Measurements from ENCODE around the gene SPEG.

The SPEG gene

DNA sequence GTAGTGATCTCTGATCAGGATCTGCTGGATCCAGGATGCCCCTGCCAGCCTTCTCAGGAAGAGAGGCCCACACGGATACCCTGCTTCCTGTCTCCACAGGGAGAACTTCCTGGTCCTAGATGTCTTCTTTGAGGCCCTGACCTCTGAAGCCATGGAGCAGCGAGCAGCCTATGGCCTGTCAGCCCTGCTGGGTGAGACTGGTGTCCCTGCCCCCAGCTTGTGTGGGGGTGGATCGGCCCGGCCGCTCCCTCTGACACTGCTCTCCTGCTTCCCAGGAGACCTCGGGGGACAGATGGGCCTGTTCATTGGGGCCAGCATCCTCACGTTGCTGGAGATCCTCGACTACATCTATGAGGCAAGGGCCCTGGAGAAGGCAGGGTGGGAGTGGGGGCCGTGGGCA is 102.3 kb downstream of the SPEG start:
- TF ChIP-seq GATA2 (IDR thresholded peaks at IDR 0.05; ENCODE audit: low read depth, low read length) (no peak), GATA3 (IDR thresholded peaks at IDR 0.05; ENCODE audit: low read depth, low read length) (no peak)

DNA sequence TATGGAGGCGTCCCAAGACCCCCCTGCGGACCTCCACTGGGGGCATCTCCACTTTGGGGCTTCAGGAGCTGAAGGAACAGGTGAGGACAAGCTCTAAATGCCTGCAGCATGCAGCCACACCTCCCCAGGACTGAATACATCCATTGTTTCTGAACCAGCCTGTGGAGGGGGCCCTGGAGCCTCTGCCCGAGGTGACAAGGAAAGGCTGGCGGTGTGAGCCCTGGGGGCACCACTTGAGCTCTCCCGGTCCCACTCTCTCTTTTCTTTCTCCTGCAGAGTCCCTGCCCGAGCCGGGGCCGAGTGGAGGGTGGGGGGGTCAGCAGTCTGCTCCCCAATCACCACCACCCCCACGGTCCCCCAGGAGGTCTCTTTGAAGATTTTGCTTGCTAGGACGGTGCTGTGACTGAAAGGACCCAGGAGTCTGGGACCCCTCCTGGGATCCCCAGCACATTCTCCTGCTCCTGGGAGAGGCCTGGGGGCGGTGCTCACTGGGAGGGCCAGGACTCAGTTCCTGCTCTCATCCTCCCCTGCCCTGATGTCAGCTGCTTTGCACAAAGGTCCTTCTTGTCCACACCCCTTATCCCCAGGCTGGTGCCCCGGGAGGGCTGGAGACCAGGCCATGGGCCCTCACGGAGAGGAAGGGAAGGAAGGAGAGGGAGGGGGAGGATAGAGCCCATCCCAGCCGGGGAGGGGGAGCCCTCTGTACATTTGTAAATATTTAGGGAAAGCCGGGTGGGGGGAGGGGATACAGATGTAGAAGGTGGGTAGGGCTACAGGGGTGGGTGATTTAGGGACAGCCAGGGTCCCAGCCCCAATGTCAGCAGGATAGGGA is 103.2 kb downstream of the SPEG start:
- TF ChIP-seq GATA3 (IDR thresholded peaks at IDR 0.05; ENCODE audit: low read depth, low read length) = no peak
- TF ChIP-seq GATA2 (IDR thresholded peaks at IDR 0.05; ENCODE audit: low read depth, low read length) = no peak

DNA sequence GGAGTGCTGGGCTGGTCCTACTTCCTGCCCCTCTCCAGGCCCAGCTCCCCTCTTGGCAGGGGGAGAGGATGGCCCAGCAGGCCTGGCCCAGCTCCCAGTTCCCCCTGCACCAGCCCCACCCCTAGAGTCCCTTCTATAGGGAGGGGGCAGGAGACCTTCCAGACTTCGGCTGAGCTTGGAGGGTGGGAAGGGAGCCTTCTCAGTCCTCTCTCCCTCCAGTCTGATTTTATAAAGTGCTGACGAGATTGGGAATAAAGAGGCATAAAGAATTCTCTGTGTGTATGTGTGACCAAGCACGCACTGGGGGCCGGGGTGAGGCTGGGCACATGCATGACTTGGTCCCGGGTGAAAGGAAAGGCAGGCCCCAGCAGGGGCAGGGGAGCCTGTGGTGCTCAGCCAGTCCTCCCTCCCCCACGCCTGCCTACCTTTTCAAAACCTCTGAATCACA is 103.9 kb downstream of the SPEG start:
- TF ChIP-seq GATA2 (IDR thresholded peaks at IDR 0.05; ENCODE audit: low read depth, low read length) = no peak
- TF ChIP-seq GATA3 (IDR thresholded peaks at IDR 0.05; ENCODE audit: low read depth, low read length) = no peak

DNA sequence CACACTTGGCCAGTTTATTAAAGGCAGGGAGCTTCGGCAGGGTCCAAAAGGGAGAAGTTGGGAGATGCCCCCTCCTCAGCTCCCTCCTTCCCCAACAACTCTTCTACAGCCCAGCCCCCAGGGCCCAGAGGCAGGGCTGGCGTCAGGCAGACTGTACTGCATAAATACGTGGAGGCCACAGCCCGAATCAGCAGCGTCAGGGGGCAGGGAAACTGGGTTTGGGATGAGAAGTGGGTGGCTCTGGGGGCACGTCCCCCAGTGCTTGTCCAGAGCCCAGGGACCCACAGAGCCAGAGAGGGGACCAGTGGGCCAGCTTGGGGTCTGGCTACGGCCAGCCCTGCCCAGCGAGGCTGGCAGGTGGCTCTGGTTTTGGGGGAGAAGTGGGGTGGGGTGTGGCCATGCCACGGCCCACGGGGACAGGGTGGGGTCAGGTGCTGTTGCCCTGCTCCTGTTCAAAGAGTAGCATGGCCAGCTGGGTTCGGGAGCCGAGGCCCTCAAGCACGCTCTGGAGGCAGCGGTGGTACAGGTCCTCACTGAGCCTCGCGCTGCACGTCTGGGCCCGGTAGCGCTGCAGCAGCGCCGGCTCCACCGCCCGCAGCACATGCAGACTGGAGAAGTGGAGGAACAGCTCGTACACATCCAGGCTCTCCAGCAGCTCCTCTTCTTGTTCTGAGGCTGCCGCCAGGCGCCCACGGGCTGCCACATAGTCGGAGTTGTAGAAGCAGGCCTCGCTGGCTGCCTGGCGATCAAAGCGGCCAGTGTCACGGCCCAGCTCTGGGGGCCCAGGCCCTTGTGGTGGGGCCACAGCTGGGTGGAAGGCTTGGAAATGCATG is 104.5 kb downstream of the SPEG start:
- TF ChIP-seq GATA3 (IDR thresholded peaks at IDR 0.05; ENCODE audit: low read depth, low read length) (no peak), GATA2 (IDR thresholded peaks at IDR 0.05; ENCODE audit: low read depth, low read length) (no peak)

DNA sequence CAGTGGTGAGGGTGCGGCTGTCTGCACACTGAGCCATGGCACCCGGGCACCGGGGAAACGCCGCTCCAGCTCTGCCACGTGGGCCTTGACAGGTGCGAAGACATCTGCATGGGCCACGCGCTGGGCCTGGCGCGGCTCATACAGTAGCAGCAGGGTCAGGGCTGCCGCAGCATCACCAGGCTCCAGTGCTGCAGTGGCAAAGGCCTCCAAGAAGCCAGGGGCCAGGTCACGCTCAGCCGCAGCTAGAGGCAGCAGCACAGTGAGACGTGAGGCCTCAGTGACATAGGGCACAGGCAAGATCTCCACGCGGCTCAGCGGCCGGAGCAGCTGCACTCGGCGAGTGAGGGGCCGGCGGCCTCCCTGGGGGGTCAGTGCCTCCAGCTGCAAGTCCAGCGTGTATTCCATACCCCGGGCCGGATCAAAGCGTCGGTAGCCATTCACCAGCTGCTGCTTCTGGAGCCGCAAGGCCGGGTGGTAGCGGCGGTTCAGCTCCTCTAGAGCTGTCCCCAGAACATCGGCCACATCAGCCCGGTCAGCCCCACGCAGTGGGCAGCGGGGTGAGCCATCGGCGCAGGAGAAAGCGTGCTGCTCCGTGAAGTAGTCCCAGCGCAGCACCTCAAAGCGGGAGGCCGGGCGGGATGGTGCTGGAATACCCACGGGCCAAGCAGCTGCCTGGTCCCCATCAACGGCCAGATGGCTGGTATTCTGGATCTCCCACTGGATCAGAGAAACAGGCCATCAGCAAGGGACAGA is 105.5 kb downstream of the SPEG start:
- TF ChIP-seq GATA2 (IDR thresholded peaks at IDR 0.05; ENCODE audit: low read depth, low read length) (no peak), GATA3 (IDR thresholded peaks at IDR 0.05; ENCODE audit: low read depth, low read length) (no peak)

DNA sequence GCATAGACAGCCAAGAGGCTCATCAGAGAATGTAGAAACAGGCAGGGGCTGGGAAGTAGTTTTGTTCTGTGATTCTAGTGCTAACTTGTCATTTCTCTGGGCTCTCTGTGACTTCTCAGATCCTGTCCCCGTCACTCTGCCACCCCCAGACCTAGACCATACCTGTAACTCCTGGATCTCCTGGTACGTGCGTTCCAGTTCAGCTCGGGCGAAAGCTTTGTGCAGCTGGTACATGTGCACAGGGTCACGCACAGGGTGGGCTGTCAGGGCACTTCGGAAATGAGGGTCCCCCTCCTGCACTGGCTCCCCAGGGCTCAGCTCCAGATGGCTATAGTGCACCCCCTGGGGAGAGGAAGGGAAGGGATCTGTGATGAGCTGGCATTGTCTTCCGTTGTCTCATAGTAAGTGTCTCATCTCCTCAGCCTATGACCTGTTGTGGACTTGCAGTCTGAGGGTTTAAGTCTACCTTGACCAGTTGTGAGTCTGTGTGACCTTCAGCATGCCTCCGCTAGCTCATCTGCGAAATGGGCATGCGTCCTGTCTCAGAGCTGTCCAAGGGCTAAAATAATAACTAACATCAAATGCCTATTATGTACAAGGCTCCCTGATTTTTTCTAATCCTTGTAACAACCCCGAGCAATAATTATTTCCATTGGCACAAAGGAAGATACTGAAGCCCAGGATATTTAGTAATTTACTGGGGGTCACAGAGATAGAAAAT is 106.3 kb downstream of the SPEG start:
- TF ChIP-seq GATA3 (IDR thresholded peaks at IDR 0.05; ENCODE audit: low read depth, low read length) = no peak
- no peak for TF ChIP-seq GATA2 (IDR thresholded peaks at IDR 0.05; ENCODE audit: low read depth, low read length)

DNA sequence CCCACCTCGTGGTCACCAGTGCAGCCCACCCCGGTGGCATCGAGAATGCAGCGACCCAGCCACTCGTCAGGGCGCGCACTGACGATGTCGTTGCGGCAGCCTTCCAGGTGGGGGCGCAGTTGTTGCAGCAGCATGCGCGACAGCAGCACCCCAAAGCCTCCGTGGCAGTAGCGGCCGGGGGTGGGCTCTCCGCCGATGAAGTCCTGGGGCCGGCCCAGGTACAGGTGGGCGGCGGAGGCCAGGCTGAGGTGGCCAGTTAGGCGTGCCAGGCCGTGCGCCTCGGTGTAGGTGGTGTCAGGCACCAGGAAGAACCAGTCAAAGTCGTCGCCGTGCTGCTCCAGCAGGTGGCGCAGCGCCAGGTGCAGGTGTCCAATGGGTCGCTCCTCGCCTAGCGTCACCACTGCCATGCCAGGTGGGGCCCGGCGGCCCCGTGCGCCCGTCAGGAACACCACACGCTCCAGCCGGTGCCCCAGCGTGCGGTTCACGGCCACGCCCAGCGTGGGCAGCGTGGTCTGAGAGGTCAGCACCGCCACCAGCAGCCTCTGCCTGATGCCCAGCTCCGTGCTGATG is 107.1 kb downstream of the SPEG start:
- TF ChIP-seq GATA2 (IDR thresholded peaks at IDR 0.05; ENCODE audit: low read depth, low read length) = no peak

DNA sequence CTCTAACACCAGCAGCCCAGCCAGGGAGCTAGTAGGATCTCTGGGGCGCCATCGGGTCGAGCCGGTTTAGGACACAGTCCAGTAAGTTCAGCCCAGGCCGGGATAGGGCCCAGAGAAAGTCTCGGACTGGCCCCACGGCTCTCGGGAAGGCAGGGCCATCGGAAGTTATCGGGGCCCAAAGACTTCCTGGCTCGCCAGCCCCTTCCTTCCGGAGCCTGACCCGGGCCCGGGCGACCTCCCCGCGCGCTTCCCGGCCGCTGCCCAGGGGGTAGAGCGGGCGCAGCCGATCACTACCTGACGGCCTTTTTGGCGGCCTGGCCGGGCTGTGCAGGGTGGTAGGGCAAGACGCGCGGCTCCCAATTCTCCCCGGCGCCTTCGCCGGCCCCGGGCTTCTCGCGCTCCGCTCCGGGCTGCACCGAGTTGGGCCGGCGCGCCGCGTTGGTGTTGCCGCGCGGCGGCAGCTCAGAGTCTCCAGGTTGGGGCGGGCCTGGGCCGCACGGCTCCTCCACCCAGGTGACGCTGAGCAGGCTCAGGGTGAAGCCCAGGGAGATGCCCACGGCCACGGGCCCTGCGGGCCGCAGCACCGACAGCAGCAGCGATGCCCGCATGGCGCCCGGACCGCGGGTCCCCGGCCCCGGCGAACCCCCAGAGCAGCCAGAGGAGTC is 108.4 kb downstream of the SPEG start:
- no peak for TF ChIP-seq GATA2 (IDR thresholded peaks at IDR 0.05; ENCODE audit: low read depth, low read length)
- no peak for TF ChIP-seq GATA3 (IDR thresholded peaks at IDR 0.05; ENCODE audit: low read depth, low read length)

DNA sequence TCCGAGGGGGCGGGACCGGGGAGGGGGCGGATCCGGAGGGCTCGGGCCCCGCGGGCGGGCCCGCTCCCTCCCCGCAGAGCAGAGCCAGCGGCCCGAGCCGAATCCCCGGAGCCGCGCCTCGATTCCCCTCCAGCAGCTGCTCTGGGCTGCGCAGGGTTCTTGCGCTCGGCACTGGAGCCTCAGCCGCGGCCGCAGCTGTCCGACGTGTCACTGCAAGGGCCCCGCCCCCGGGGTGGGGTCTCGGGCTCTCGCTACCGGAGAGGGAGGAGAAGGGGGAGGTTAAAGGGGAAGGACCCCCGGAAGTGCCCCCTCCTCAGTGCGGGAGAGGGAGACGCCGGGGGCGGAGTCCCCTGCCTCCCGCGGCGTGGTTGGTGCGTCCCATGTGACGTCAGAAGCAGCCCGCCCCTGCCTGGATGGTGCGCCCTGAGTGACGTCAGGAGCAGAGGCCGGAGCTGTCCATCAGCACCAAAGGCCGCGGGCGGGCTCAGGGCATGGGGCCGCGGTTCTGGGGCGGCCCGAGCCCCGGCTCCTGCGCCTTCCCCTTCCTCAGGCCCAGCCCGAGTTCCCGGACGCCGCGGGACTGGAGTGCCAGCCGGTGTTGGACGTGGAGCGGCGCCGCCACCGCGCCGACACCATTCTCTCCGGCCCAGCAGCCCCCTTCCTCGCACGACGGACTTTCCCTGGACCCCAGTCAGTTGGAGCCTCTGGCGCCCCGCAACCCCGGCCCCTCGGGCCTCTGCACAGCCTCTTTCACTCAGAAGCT is 109.1 kb downstream of the SPEG start, which contains the start of the genes CHPF and TMEM198:
TSS of gene CHPF (minus strand) at position 214 of the 763 bp plus-strand sequence. CDS start 271 bp downstream, outside the sequence.
TSS of gene TMEM198 (plus strand) at position 433 of the 763 bp plus-strand sequence. CDS start 700 bp downstream, outside the sequence.
- TF ChIP-seq GATA3 (IDR thresholded peaks at IDR 0.05; ENCODE audit: low read depth, low read length) = no peak
- TF ChIP-seq GATA2 (IDR thresholded peaks at IDR 0.05; ENCODE audit: low read depth, low read length) = 0 out of 2 replicates have a peak, but pooled peaks have one; percentile 22

DNA sequence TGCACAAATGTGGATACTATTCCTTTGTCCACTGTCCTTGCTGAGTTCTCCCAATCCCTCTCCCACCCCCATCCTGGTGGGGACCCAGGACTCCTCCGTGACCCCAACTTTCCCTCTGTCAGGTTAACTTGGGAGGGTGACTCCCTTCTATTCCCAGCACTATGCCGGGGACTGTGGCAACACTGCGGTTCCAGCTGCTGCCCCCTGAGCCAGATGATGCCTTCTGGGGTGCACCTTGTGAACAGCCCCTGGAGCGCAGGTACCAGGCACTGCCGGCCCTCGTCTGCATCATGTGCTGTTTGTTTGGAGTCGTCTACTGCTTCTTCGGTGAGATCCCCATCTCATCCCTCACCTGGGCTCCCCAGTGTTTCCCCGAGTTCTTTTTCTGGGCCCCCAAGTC is 109.9 kb downstream of the SPEG start:
- TF ChIP-seq GATA2 (IDR thresholded peaks at IDR 0.05; ENCODE audit: low read depth, low read length) (no peak), GATA3 (IDR thresholded peaks at IDR 0.05; ENCODE audit: low read depth, low read length) (no peak)

DNA sequence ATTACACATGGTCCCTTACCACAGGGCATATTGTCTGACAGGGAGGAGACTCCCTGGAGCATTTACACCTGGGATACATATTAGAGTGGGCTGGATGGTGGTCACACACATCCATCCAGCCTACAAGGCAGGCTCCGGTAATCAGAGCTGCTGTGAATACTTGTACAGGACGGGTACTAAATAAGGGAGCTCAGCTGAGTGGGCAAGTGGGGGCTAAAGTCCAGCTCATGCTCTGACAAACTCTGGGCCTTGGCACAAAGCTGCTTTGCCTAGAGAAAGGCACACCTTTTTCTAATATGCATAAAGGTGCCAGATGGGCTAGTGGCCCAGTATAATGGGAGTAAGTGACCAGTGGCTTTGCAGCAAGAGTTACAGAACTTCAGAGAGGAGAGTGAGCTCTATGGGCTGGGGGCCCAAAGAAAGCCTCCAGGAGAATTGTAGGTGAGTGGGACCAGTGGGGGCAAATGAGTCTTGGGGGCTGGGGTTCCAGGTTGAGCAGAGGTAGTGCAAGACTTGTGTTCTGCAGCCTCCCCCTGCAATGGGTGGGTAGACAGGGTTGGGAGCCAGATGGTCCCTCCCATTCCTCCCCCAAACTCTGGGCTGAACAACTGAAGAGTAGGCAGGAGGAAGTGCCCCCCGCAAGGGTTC is 110.8 kb downstream of the SPEG start:
- TF ChIP-seq GATA3 (IDR thresholded peaks at IDR 0.05; ENCODE audit: low read depth, low read length) (no peak), GATA2 (IDR thresholded peaks at IDR 0.05; ENCODE audit: low read depth, low read length) (no peak)
